Ishikawa (cell line): ENCODE measurements around the gene MSH5.

Experiments used
- CREB1 ChIP-seq: IDR thresholded peaks from 2 replicates; pipeline ENCODE4 v1.6.1; 2012; ENCODE audit warnings: low read depth
- EGR1 ChIP-seq: IDR thresholded peaks from 2 replicates; pipeline ENCODE4 v1.6.1; 2012
- EP300 ChIP-seq: IDR thresholded peaks from 2 replicates; pipeline ENCODE4 v1.6.1; 2012; ENCODE audit warnings: borderline replicate concordance
- MAX ChIP-seq: IDR thresholded peaks from 2 replicates; pipeline ENCODE4 v1.6.1; 2012
- NFIC ChIP-seq: IDR thresholded peaks from 2 replicates; pipeline ENCODE4 v1.6.1; 2012
- RAD21 ChIP-seq: IDR thresholded peaks from 2 replicates; pipeline ENCODE4 v1.6.1; 2012; ENCODE audit warnings: low read depth
- REST ChIP-seq: IDR thresholded peaks from 2 replicates; pipeline ENCODE4 v1.6.1; 2012; ENCODE audit warnings: low read depth, mild to moderate bottlenecking
- TAF1 ChIP-seq: IDR thresholded peaks from 2 replicates; pipeline ENCODE4 v1.6.1; 2012; ENCODE audit warnings: low read depth, mild to moderate bottlenecking
- TEAD4 ChIP-seq: IDR thresholded peaks from 2 replicates; pipeline ENCODE4 v1.6.1; 2012
- YY1 ChIP-seq: IDR thresholded peaks from 2 replicates; pipeline ENCODE4 v1.6.1; 2012; ENCODE audit warnings: low read depth

GRCh38 chr6:31713991-31714684 is 25.7 kb upstream of the MSH5 start:
- TF ChIP-seq RAD21: no peak
- TF ChIP-seq EGR1: no peak
- TF ChIP-seq EP300: no peak
- TF ChIP-seq TAF1: no peak
- TF ChIP-seq CREB1: no peak
- no peak for TF ChIP-seq REST
- TF ChIP-seq TEAD4: no peak
- no peak for TF ChIP-seq YY1
- no peak for TF ChIP-seq NFIC
- no peak for TF ChIP-seq MAX
